PFSK-1 (cell line): Measurements from ENCODE around the gene TTLL5.

Experiments
- FOXP2 ChIP-seq: optimal IDR thresholded peaks from 2 replicates; pipeline ENCODE3; 2011; ENCODE audit warnings: borderline replicate concordance, control low read depth, inconsistent platforms; ENCODE audit not compliant: insufficient read depth; ENCODE audit errors: extremely low read length, extremely low read depth
- POLR2AphosphoS5 ChIP-seq: IDR thresholded peaks from 2 replicates; pipeline ENCODE4 v1.6.1; 2012; ENCODE audit warnings: low read depth, mild to moderate bottlenecking, control low read depth, low read length, moderate library complexity
- REST ChIP-seq, 2 experiments: IDR thresholded peaks; 2 replicates each; pipeline versions ENCODE4 v1.6.1 to v1.8.0; 2011 to 2012; ENCODE audit warnings: low read depth in 2 of 2, low read length in 2 of 2, control low read depth in 1 of 2, inconsistent platforms in 1 of 2, mild to moderate bottlenecking in 1 of 2, moderate library complexity in 1 of 2; ENCODE audit not compliant: insufficient read depth in 1 of 2
- SIN3A ChIP-seq: IDR thresholded peaks from 2 replicates; pipeline ENCODE4 v1.6.1; 2012; ENCODE audit warnings: mild to moderate bottlenecking, low read length, moderate library complexity, borderline replicate concordance; ENCODE audit not compliant: insufficient read depth
- TAF1 ChIP-seq: IDR thresholded peaks from 2 replicates; pipeline ENCODE4 v1.6.1; 2012; ENCODE audit warnings: low read length, control low read depth, borderline replicate concordance; ENCODE audit not compliant: insufficient read depth

- TF ChIP-seq POLR2AphosphoS5 (no peak), TAF1 (no peak), REST (IDR thresholded peaks at IDR 0.05; ENCODE audit: insufficient read depth in 1 of 2, low read depth in 2 of 2, low read length in 2 of 2) (no peak), SIN3A (no peak), FOXP2 (no peak)
Observed at GRCh38 chr14:75842551-75842950, 181.5 kb downstream of the TTLL5 start.
